HEK293 (cell line): ENCODE measurements around the gene UNC5B.
A peak's percentile ranks its signal among the peaks of the same experiment; 100 is the strongest.

Source experiments
- EGR2 ChIP-seq: fragments of 450-650 bp; formaldehyde crosslinking; IDR thresholded peaks from 2 replicates; pipeline ENCODE4 v1.5.1; 2016; ENCODE audit warnings: low read depth, missing biosample characterization, missing genetic modification characterization
- GLIS1 ChIP-seq: fragments of 450-650 bp; formaldehyde crosslinking; IDR thresholded peaks from 2 replicates; pipeline ENCODE4 v1.5.1; 2016; ENCODE audit warnings: missing biosample characterization, missing genetic modification characterization
- IKZF3 ChIP-seq: fragments of 450-650 bp; IDR thresholded peaks from 2 replicates; pipeline ENCODE4 v1.5.0; 2018; ENCODE audit warnings: missing biosample characterization, mild to moderate bottlenecking, missing genetic modification characterization, moderate library complexity
- SCRT2 ChIP-seq: fragments of 450-650 bp; formaldehyde crosslinking; IDR thresholded peaks from 2 replicates; pipeline ENCODE4 v1.5.1; 2016; ENCODE audit warnings: missing biosample characterization, missing genetic modification characterization
- ZBTB21 ChIP-seq: fragments of 450-650 bp; formaldehyde crosslinking; IDR thresholded peaks from 2 replicates; pipeline ENCODE4 v1.5.1; 2017; ENCODE audit warnings: missing biosample characterization, missing genetic modification characterization
- ZFP41 ChIP-seq: fragments of 450-650 bp; formaldehyde crosslinking; IDR thresholded peaks from 2 replicates; pipeline ENCODE4 v1.5.1; 2016; ENCODE audit warnings: missing biosample characterization, missing genetic modification characterization, borderline replicate concordance
- ZNF121 ChIP-seq: fragments of 450-650 bp; formaldehyde crosslinking; IDR thresholded peaks from 2 replicates; pipeline ENCODE4 v1.5.1; 2016; ENCODE audit warnings: missing biosample characterization, missing genetic modification characterization
- ZNF214 ChIP-seq: fragments of 450-650 bp; formaldehyde crosslinking; IDR thresholded peaks from 2 replicates; pipeline ENCODE4 v1.5.1; 2017; ENCODE audit warnings: missing biosample characterization, mild to moderate bottlenecking, missing genetic modification characterization, borderline replicate concordance
- ZNF248 ChIP-seq: fragments of 450-650 bp; formaldehyde crosslinking; IDR thresholded peaks from 2 replicates; pipeline ENCODE4 v1.5.1; 2017; ENCODE audit warnings: missing biosample characterization, missing genetic modification characterization
- ZNF341 ChIP-seq: fragments of 450-650 bp; formaldehyde crosslinking; IDR thresholded peaks from 2 replicates; pipeline ENCODE4; 2016; ENCODE audit warnings: low read depth, missing biosample characterization, missing genetic modification characterization
- ZNF354C ChIP-seq: fragments of 450-650 bp; formaldehyde crosslinking; IDR thresholded peaks from 2 replicates; pipeline ENCODE4 v1.5.1; 2016; ENCODE audit warnings: missing biosample characterization, missing genetic modification characterization, low read depth, borderline replicate concordance
- ZNF48 ChIP-seq: fragments of 450-650 bp; formaldehyde crosslinking; IDR thresholded peaks from 2 replicates; pipeline ENCODE4 v1.5.1; 2016; ENCODE audit warnings: missing biosample characterization, missing genetic modification characterization
- ZNF561 ChIP-seq: fragments of 450-650 bp; IDR thresholded peaks from 2 replicates; pipeline ENCODE4 v1.5.1; 2018; ENCODE audit warnings: missing biosample characterization, missing genetic modification characterization, borderline replicate concordance
- ZNF658 ChIP-seq: fragments of 450-650 bp; formaldehyde crosslinking; IDR thresholded peaks from 2 replicates; pipeline ENCODE4; 2016; ENCODE audit warnings: missing biosample characterization, missing genetic modification characterization
- ZNF792 ChIP-seq: fragments of 450-650 bp; formaldehyde crosslinking; IDR thresholded peaks from 2 replicates; pipeline ENCODE4 v1.5.1; 2016; ENCODE audit warnings: missing biosample characterization, missing genetic modification characterization
- TF ChIP-seq, protein P1 (sequence below): fragments of 450-650 bp; formaldehyde crosslinking; IDR thresholded peaks from 2 replicates; pipeline ENCODE4 v1.5.1; 2016; ENCODE audit warnings: missing biosample characterization, missing genetic modification characterization
- TF ChIP-seq, protein P2 (sequence below): fragments of 450-650 bp; formaldehyde crosslinking; IDR thresholded peaks from 2 replicates; pipeline ENCODE4 v1.5.1; 2016; ENCODE audit warnings: missing biosample characterization, missing genetic modification characterization, low read depth
- TF ChIP-seq, protein P3 (sequence below): fragments of 450-650 bp; formaldehyde crosslinking; IDR thresholded peaks from 2 replicates; pipeline ENCODE4 v1.5.0; 2017; ENCODE audit warnings: missing biosample characterization, missing genetic modification characterization, borderline replicate concordance
- TF ChIP-seq, protein P4 (sequence below): fragments of 450-650 bp; formaldehyde crosslinking; IDR thresholded peaks from 2 replicates; pipeline ENCODE4 v1.5.1; 2016; ENCODE audit warnings: missing biosample characterization, missing genetic modification characterization, borderline replicate concordance
- TF ChIP-seq, protein P5 (sequence below): fragments of 450-650 bp; formaldehyde crosslinking; IDR thresholded peaks from 2 replicates; pipeline ENCODE4 v1.5.1; 2016; ENCODE audit warnings: missing biosample characterization, missing genetic modification characterization

UNC5B gene

DNA sequence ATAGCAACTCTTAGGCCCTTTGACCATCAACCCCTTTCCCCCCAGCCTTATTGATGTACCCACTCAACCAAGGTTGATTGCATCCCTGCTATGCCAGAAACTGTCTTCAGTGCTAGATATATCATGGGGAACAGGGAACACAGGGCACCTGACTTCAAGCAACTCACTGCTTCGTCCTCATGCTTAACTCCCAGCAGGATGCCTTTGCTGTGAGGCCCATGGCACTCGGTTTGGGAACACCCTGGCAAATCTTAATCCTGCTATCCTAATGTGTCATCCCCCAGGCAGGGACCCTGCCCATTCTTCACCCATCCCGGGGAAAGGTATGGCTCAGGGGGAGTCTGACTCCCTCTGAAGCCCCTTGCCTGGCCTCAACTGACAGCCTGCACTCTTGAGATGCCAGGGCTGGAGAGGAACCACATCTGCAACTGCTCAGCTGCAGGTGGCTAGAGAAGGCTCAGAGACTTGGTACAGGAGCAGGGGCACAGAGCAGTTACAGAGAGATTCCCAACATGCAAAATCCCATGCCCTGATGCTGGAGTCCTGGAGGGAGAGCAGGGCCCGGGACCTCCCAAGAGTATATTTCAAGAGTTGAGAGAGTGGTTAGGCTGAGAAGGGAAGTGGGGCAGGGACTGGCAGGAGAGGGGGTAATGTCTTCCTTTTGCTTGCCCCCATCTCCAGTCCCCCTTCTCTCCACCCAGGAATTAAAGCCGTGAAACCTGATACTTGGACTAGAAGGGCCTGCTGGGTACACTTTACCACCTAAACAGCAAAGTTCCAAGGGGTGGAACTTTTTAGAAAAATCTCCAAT, 2.4 kb upstream of the UNC5B start (continued):
- TF ChIP-seq, protein P1, sequence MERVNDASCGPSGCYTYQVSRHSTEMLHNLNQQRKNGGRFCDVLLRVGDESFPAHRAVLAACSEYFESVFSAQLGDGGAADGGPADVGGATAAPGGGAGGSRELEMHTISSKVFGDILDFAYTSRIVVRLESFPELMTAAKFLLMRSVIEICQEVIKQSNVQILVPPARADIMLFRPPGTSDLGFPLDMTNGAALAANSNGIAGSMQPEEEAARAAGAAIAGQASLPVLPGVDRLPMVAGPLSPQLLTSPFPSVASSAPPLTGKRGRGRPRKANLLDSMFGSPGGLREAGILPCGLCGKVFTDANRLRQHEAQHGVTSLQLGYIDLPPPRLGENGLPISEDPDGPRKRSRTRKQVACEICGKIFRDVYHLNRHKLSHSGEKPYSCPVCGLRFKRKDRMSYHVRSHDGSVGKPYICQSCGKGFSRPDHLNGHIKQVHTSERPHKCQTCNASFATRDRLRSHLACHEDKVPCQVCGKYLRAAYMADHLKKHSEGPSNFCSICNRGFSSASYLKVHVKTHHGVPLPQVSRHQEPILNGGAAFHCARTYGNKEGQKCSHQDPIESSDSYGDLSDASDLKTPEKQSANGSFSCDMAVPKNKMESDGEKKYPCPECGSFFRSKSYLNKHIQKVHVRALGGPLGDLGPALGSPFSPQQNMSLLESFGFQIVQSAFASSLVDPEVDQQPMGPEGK (tag by site-specific recombination) = peak; percentile 51; the same call in 1 of the 2 replicates
- TF ChIP-seq, protein P2, sequence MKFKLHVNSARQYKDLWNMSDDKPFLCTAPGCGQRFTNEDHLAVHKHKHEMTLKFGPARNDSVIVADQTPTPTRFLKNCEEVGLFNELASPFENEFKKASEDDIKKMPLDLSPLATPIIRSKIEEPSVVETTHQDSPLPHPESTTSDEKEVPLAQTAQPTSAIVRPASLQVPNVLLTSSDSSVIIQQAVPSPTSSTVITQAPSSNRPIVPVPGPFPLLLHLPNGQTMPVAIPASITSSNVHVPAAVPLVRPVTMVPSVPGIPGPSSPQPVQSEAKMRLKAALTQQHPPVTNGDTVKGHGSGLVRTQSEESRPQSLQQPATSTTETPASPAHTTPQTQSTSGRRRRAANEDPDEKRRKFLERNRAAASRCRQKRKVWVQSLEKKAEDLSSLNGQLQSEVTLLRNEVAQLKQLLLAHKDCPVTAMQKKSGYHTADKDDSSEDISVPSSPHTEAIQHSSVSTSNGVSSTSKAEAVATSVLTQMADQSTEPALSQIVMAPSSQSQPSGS (tag by site-specific recombination) = no peak
- TF ChIP-seq ZNF48 (tag by site-specific recombination) = no peak
- no peak for TF ChIP-seq ZNF658 (tag by site-specific recombination)
- 0 out of 2 replicates have a peak, but pooled peaks have one; percentile 10 for TF ChIP-seq ZNF341 (tag by site-specific recombination)
- no peak for TF ChIP-seq ZNF214 (tag by site-specific recombination)
- TF ChIP-seq EGR2 (tag by site-specific recombination) = no peak
- TF ChIP-seq ZNF121 (tag by site-specific recombination) = no peak
- no peak for TF ChIP-seq ZNF354C (tag by site-specific recombination)
- no peak for TF ChIP-seq ZNF248 (tag by site-specific recombination)
- TF ChIP-seq ZBTB21 (tag by site-specific recombination) = no peak
- no peak for TF ChIP-seq ZNF792 (tag by site-specific recombination)
- TF ChIP-seq, protein P3, sequence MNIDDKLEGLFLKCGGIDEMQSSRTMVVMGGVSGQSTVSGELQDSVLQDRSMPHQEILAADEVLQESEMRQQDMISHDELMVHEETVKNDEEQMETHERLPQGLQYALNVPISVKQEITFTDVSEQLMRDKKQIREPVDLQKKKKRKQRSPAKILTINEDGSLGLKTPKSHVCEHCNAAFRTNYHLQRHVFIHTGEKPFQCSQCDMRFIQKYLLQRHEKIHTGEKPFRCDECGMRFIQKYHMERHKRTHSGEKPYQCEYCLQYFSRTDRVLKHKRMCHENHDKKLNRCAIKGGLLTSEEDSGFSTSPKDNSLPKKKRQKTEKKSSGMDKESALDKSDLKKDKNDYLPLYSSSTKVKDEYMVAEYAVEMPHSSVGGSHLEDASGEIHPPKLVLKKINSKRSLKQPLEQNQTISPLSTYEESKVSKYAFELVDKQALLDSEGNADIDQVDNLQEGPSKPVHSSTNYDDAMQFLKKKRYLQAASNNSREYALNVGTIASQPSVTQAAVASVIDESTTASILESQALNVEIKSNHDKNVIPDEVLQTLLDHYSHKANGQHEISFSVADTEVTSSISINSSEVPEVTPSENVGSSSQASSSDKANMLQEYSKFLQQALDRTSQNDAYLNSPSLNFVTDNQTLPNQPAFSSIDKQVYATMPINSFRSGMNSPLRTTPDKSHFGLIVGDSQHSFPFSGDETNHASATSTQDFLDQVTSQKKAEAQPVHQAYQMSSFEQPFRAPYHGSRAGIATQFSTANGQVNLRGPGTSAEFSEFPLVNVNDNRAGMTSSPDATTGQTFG (tag by site-specific recombination) = no peak
- TF ChIP-seq ZFP41 (tag by site-specific recombination) = no peak
- TF ChIP-seq, protein P4, sequence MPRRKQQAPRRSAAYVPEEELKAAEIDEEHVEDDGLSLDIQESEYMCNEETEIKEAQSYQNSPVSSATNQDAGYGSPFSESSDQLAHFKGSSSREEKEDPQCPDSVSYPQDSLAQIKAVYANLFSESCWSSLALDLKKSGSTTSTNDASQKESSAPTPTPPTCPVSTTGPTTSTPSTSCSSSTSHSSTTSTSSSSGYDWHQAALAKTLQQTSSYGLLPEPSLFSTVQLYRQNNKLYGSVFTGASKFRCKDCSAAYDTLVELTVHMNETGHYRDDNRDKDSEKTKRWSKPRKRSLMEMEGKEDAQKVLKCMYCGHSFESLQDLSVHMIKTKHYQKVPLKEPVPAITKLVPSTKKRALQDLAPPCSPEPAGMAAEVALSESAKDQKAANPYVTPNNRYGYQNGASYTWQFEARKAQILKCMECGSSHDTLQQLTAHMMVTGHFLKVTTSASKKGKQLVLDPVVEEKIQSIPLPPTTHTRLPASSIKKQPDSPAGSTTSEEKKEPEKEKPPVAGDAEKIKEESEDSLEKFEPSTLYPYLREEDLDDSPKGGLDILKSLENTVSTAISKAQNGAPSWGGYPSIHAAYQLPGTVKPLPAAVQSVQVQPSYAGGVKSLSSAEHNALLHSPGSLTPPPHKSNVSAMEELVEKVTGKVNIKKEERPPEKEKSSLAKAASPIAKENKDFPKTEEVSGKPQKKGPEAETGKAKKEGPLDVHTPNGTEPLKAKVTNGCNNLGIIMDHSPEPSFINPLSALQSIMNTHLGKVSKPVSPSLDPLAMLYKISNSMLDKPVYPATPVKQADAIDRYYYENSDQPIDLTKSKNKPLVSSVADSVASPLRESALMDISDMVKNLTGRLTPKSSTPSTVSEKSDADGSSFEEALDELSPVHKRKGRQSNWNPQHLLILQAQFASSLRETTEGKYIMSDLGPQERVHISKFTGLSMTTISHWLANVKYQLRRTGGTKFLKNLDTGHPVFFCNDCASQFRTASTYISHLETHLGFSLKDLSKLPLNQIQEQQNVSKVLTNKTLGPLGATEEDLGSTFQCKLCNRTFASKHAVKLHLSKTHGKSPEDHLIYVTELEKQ (tag by site-specific recombination) = no peak
- no peak for TF ChIP-seq ZNF561
- peak; percentile 19; the same call in 1 of the 2 replicates for TF ChIP-seq GLIS1
- no peak for TF ChIP-seq IKZF3 (tag by site-specific recombination)
- no peak for TF ChIP-seq SCRT2
- TF ChIP-seq, protein P5, sequence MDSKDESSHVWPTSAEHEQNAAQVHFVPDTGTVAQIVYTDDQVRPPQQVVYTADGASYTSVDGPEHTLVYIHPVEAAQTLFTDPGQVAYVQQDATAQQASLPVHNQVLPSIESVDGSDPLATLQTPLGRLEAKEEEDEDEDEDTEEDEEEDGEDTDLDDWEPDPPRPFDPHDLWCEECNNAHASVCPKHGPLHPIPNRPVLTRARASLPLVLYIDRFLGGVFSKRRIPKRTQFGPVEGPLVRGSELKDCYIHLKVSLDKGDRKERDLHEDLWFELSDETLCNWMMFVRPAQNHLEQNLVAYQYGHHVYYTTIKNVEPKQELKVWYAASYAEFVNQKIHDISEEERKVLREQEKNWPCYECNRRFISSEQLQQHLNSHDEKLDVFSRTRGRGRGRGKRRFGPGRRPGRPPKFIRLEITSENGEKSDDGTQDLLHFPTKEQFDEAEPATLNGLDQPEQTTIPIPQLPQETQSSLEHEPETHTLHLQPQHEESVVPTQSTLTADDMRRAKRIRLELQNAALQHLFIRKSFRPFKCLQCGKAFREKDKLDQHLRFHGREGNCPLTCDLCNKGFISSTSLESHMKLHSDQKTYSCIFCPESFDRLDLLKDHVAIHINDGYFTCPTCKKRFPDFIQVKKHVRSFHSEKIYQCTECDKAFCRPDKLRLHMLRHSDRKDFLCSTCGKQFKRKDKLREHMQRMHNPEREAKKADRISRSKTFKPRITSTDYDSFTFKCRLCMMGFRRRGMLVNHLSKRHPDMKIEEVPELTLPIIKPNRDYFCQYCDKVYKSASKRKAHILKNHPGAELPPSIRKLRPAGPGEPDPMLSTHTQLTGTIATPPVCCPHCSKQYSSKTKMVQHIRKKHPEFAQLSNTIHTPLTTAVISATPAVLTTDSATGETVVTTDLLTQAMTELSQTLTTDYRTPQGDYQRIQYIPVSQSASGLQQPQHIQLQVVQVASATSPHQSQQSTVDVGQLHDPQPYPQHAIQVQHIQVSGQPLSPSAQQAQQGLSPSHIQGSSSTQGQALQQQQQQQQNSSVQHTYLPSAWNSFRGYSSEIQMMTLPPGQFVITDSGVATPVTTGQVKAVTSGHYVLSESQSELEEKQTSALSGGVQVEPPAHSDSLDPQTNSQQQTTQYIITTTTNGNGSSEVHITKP (tag by site-specific recombination) = peak; percentile 60
